SK-N-SH (cell line): Measurements from ENCODE around the gene ANXA1. TPM values are rescaled to one million over a fixed set of nuclear protein-coding genes. Genes with fewer than 3 reads are reported as not detected.
A peak's percentile ranks its signal among the peaks of the same experiment; 100 is the strongest.

Source experiments
- CTCF ChIA-PET: fragments of 300-600, 350-600 bp; formaldehyde crosslinking; extraction: SDS; loops from one replicate; lab custom pipeline; 2021; lab: Yijun Ruan, JAX
- POLR2A ChIA-PET: fragments of 350-600 bp; sonication (Branson Sonifier 250); formaldehyde crosslinking; extraction: SDS; loops from one replicate; lab custom pipeline; 2020; ENCODE audit warnings: antibody characterized with exemption, inconsistent platforms; lab: Yijun Ruan, JAX
- DNase-seq: peaks from one replicate; pipeline ENCODE4 v3.0.0; 2012
- H2AFZ ChIP-seq: fragments of 200-600 bp; sonication (generic); 2 replicates; pipeline ENCODE4 v1.8.1; 2016; ENCODE audit warnings: antibody characterized with exemption, mild to moderate bottlenecking, low read depth
- H3F3A ChIP-seq: fragments of 200-600 bp; sonication (generic); replicated peaks from 2 replicates; pipeline ENCODE3; 2016; ENCODE audit warnings: antibody characterized with exemption, mild to moderate bottlenecking; ENCODE audit not compliant: insufficient read depth
- H3K27ac ChIP-seq, 2 experiments: fragments of 200-500 bp in 1 of 2; fragments of 200-600 bp in 1 of 2; sonication (Bioruptor generic) in 1 of 2; sonication (generic), shearing (Covaris generic) in 1 of 2; 2 replicates each; pipeline versions ENCODE4 v1.5.1 to v1.6.1; 2014 to 2016; ENCODE audit warnings: low read depth in 2 of 2, inconsistent platforms in 1 of 2, low read length in 1 of 2, mild to moderate bottlenecking in 1 of 2, mixed read lengths in 1 of 2
- H3K27me3 ChIP-seq: fragments of 200-600 bp; sonication (generic), shearing (Covaris generic); 2 replicates; pipeline ENCODE4 v1.6.1; 2016; ENCODE audit warnings: mixed run types; ENCODE audit not compliant: insufficient read depth
- H3K36me3 ChIP-seq, 2 experiments: fragments of 200-500 bp in 1 of 2; fragments of 200-600 bp in 1 of 2; sonication (Bioruptor generic) in 1 of 2; sonication (generic) in 1 of 2; replicated peaks in 1 of 2; 2 replicates each; pipeline versions ENCODE3 to v1.5.1; 2014 to 2016; ENCODE audit warnings: low read length in 1 of 2, mild to moderate bottlenecking in 1 of 2; ENCODE audit not compliant: insufficient read depth in 2 of 2, control insufficient read depth in 1 of 2
- H3K4me1 ChIP-seq, 2 experiments: fragments of 200-500 bp in 1 of 2; fragments of 200-600 bp in 1 of 2; sonication (Bioruptor generic) in 1 of 2; sonication (generic), shearing (Covaris generic) in 1 of 2; 2 replicates each; pipeline versions ENCODE4 v1.5.1 to v1.6.1; 2014 to 2016; ENCODE audit warnings: low read depth in 1 of 2, low read length in 1 of 2, mixed run types in 1 of 2; ENCODE audit not compliant: insufficient read depth in 2 of 2, control insufficient read depth in 1 of 2
- H3K4me2 ChIP-seq: fragments of 200-600 bp; sonication (generic), shearing (Covaris generic); 2 replicates; pipeline ENCODE4 v1.6.1; 2017; ENCODE audit warnings: mixed run types
- H3K4me3 ChIP-seq, 2 experiments: fragments of 200-500 bp in 1 of 2; fragments of 200-600 bp in 1 of 2; sonication (Bioruptor generic) in 1 of 2; sonication (generic), shearing (Covaris generic) in 1 of 2; 2 replicates each; pipeline versions ENCODE4 v1.5.1 to v1.8.1; 2014 to 2016; ENCODE audit warnings: low read depth in 2 of 2, inconsistent platforms in 1 of 2, low read length in 1 of 2, mild to moderate bottlenecking in 1 of 2, mixed read lengths in 1 of 2, moderate library complexity in 1 of 2
- H3K79me2 ChIP-seq: fragments of 200-600 bp; sonication (generic); 2 replicates; pipeline ENCODE4 v1.8.1; 2017; ENCODE audit warnings: mild to moderate bottlenecking; ENCODE audit not compliant: insufficient read depth
- H3K9ac ChIP-seq: fragments of 200-600 bp; sonication (generic); 2 replicates; pipeline ENCODE4 v1.6.1; 2017; ENCODE audit warnings: mixed run types
- H3K9me2 ChIP-seq: fragments of 200-600 bp; sonication (generic); 2 replicates; pipeline ENCODE4 v1.6.1; 2017; ENCODE audit warnings: mixed run types
- H3K9me3 ChIP-seq: fragments of 200-600 bp; sonication (generic); 2 replicates; pipeline ENCODE4 v1.6.1; 2017; ENCODE audit warnings: mixed run types, mild to moderate bottlenecking, moderate library complexity
- H4K20me1 ChIP-seq: fragments of 200-600 bp; sonication (generic); 2 replicates; pipeline ENCODE4 v1.6.1; 2017; ENCODE audit warnings: mild to moderate bottlenecking, mixed run types; ENCODE audit not compliant: insufficient read depth
- CTCF ChIP-seq: fragments of 200-600 bp; sonication (generic); IDR thresholded peaks from 2 replicates; pipeline ENCODE4 v1.6.1; 2017; ENCODE audit warnings: antibody characterized with exemption, mild to moderate bottlenecking, moderate library complexity
- GATA2 ChIP-seq: sonication (generic); formaldehyde crosslinking; IDR thresholded peaks from 2 replicates; pipeline ENCODE4 v1.5.0; 2020; ENCODE audit warnings: mild to moderate bottlenecking, missing genetic modification reagents
- MEF2A ChIP-seq: IDR thresholded peaks from 2 replicates; pipeline ENCODE4 v1.4.0; 2012; ENCODE audit warnings: low read depth, borderline replicate concordance
- PBX3 ChIP-seq: IDR thresholded peaks from 2 replicates; pipeline ENCODE4; 2012
- POLR2AphosphoS5 ChIP-seq: IDR thresholded peaks from 2 replicates; pipeline ENCODE4 v1.6.1; 2012; ENCODE audit warnings: low read depth, low read length
- RCOR1 ChIP-seq: fragments of 150-350 bp; IDR thresholded peaks from 2 replicates; pipeline ENCODE4 v1.6.1; 2017; ENCODE audit warnings: antibody characterized with exemption, low read length
- RFX5 ChIP-seq: IDR thresholded peaks from 2 replicates; pipeline ENCODE4 v1.6.1; 2012; ENCODE audit warnings: mild to moderate bottlenecking, improper control_type of control experiment, low read length
- TCF12 ChIP-seq: IDR thresholded peaks from 2 replicates; pipeline ENCODE4 v1.4.0; 2012
- USF1 ChIP-seq: IDR thresholded peaks from 2 replicates; pipeline ENCODE4 v1.4.0; 2012; ENCODE audit warnings: low read depth, borderline replicate concordance
- ZBTB33 ChIP-seq: IDR thresholded peaks from 2 replicates; pipeline ENCODE4 v1.4.0; 2012; ENCODE audit warnings: low read depth, borderline replicate concordance
- WGBS: methylation state at CpG from one replicate; pipeline ENCODE4 v1.1.6; 2017; ENCODE audit warnings: low lambda C conversion rate; 5-methylcytosine and 5-hydroxymethylcytosine counted together
- polyA plus RNA-seq, 3 experiments: library from polyadenylated mRNA; depleted of rRNA; stranded (reverse); fragments of >200 nt; gene quantifications; 2 replicates each; pipeline ENCODE4 v1.2.3, GENCODE V29; 2012

Gene ANXA1
- polyA plus RNA-seq, 1 of the 3 experiments (the other 2 are of a cell fraction), result 443 TPM

GRCh38 chr9:73135394-73135793, 16.3 kb upstream of the ANXA1 start (continued):
- TF ChIP-seq PBX3, result peak; percentile 85

- ChIA-PET CTCF (no interaction called here), POLR2A (no interaction called here)
- WGBS, result 35% methylated on average over 4 of the region's 4 CpGs
Observed at GRCh38 chr9:73137286-73137899, 14.3 kb upstream of the ANXA1 start.

More at GRCh38 chr9:73137286-73137899, 14.3 kb upstream of the ANXA1 start:
- TF ChIP-seq MEF2A (no peak), PBX3 (peak; percentile 22; the same call in 1 of the 2 replicates), RCOR1 (no peak), POLR2AphosphoS5 (no peak), ZBTB33 (no peak), USF1 (no peak), RFX5 (no peak), GATA2 (CRISPR knock-in tag) (no peak), CTCF (0 out of 2 replicates have a peak, but pooled peaks have one; percentile 6), TCF12 (peak; percentile 20; the same call in 1 of the 2 replicates)
- Histone ChIP-seq H3K9me2 (no peaks in the 10 kb centered on the region), H3K9me3 (no peaks in the 10 kb centered on the region), H3K4me1 (peaks cover 0 to 42% of the 10 kb centered on the region in 2 experiments; a peak in 3 of 4 replicates), H3K36me3 (no peaks in the 10 kb centered on the region), H3K27me3 (no peaks in the 10 kb centered on the region), H3K27ac (no peak overlapping the region), H3K4me3 (no peak overlapping the region), H3F3A (peaks cover 27% of the 10 kb centered on the region), H4K20me1 (no peaks in the 10 kb centered on the region), H2AFZ (no peak overlapping the region; the same call in 1 of the 2 replicates), H3K79me2 (no peaks in the 10 kb centered on the region), H3K4me2 (no peak overlapping the region), H3K9ac (no peak overlapping the region)
- DNase-seq, result no peak
